A549 (cell line): ENCODE results near the gene SEC61B. TPM values are rescaled to one million over a fixed set of nuclear protein-coding genes. Genes with fewer than 3 reads are reported as not detected.

Source experiments
- ATAC-seq, 2 experiments: fragments of 200-7000 bp in 1 of 2; fragments of >200 bp in 1 of 2; cut with Nextera tagmentation in 1 of 2; cut with Tn5 transposase in 1 of 2; 3 replicates each; pipeline versions ENCODE4 v1.8.0 to v1.9.1; 2018 to 2020; ENCODE audit warnings: mild to moderate bottlenecking in 1 of 2, moderate library complexity in 1 of 2
- CTCF ChIA-PET: fragments of 300-600 bp; sonication (Branson Sonifier 250); formaldehyde crosslinking; extraction: SDS; loops from one replicate; lab custom pipeline; 2021; ENCODE audit warnings: antibody characterized with exemption, inconsistent platforms; lab: Yijun Ruan, JAX
- POLR2A ChIA-PET: fragments of 350-600 bp; formaldehyde crosslinking; extraction: SDS; loops from one replicate; lab custom pipeline; 2021; ENCODE audit warnings: antibody characterized with exemption, inconsistent platforms; lab: Yijun Ruan, JAX
- DNase-seq, 2 experiments: peaks; one replicate each; pipeline versions ENCODE4 v3.0.0 to v3.0.0-alpha.2; 2011 to 2016; ENCODE audit warnings: low read depth in 1 of 2, low spot score in 1 of 2
- FAIRE-seq: peaks from 2 replicates; lab custom pipeline; 2011; peaks lifted over from hg19 to GRCh38; lab: Jason Lieb, UNC
- H3K27ac ChIP-seq, 2 experiments: fragments of >200 bp; sonication (Bioruptor Twin); formaldehyde crosslinking; 3 replicates each; pipeline ENCODE4 v1.5.1; 2016 to 2017
- H3K4me1 ChIP-seq: fragments of >200 bp; sonication (Bioruptor Twin); formaldehyde crosslinking; 3 replicates; pipeline ENCODE4 v1.6.1; 2016
- H3K4me2 ChIP-seq: fragments of >200 bp; sonication (Bioruptor Twin); formaldehyde crosslinking; 3 replicates; pipeline ENCODE4 v1.6.1; 2016
- H3K4me3 ChIP-seq: fragments of >200 bp; sonication (Bioruptor Twin); formaldehyde crosslinking; 3 replicates; pipeline ENCODE4 v1.5.1; 2016
- H3K9me3 ChIP-seq: fragments of >200 bp; sonication (Bioruptor Twin); formaldehyde crosslinking; 3 replicates; pipeline ENCODE4 v1.6.1; 2016
- ATOH8 ChIP-seq: fragments of 250-450 bp; sonication (Bioruptor Pico); IDR thresholded peaks from 2 replicates; pipeline ENCODE4 v1.5.0; 2020; ENCODE audit warnings: low read depth, mild to moderate bottlenecking, moderate library complexity
- BCL3 ChIP-seq: fragments of >200 bp; sonication (Bioruptor Twin); formaldehyde crosslinking; IDR thresholded peaks from 3 replicates; pipeline ENCODE4 v1.6.1; 2016
- BHLHE40 ChIP-seq: IDR thresholded peaks from 2 replicates; pipeline ENCODE4 v1.6.1; 2012; ENCODE audit warnings: low read depth, low read length, inconsistent platforms
- CHD2 ChIP-seq: fragments of 150-350 bp; IDR thresholded peaks from 2 replicates; pipeline ENCODE4 v1.6.1; 2014; ENCODE audit warnings: low read length; ENCODE audit not compliant: partially characterized antibody
- CTCF ChIP-seq: fragments of >200 bp; sonication (Bioruptor Twin); formaldehyde crosslinking; IDR thresholded peaks from 3 replicates; pipeline ENCODE4 v1.5.1; 2016
- EHMT2 ChIP-seq: fragments of 200-600 bp; sonication (generic); IDR thresholded peaks from 2 replicates; pipeline ENCODE4 v1.6.1; 2016; ENCODE audit warnings: antibody characterized with exemption, low read depth, mild to moderate bottlenecking, moderate library complexity
- EP300 ChIP-seq, 2 experiments: fragments of >200 bp; sonication (Bioruptor Twin); formaldehyde crosslinking; IDR thresholded peaks; 2 replicates in 1 of 2; 3 replicates in 1 of 2; pipeline ENCODE4 v1.6.1; 2016 to 2017
- FOSB ChIP-seq: fragments of 250-450 bp; sonication (Bioruptor Pico); IDR thresholded peaks from 2 replicates; pipeline ENCODE4 v1.5.0; 2020; ENCODE audit warnings: mild to moderate bottlenecking, moderate library complexity
- FOXS1 ChIP-seq: fragments of 250-450 bp; sonication (Bioruptor Pico); IDR thresholded peaks from 2 replicates; pipeline ENCODE4 v1.5.0; 2020; ENCODE audit warnings: mild to moderate bottlenecking, moderate library complexity
- HDAC2 ChIP-seq: fragments of 200-600 bp; sonication (generic); IDR thresholded peaks from 2 replicates; pipeline ENCODE4 v1.6.1; 2016
- HES2 ChIP-seq: fragments of >200 bp; sonication (Bioruptor Twin); formaldehyde crosslinking; IDR thresholded peaks from 2 replicates; pipeline ENCODE4 v1.6.1; 2016
- HEYL ChIP-seq: fragments of 250-450 bp; sonication (Bioruptor Pico); IDR thresholded peaks from 2 replicates; pipeline ENCODE4 v1.8.0; 2021; ENCODE audit warnings: mild to moderate bottlenecking, moderate library complexity
- HMGXB4 ChIP-seq: fragments of 250-450 bp; sonication (Bioruptor Pico); IDR thresholded peaks from 2 replicates; pipeline ENCODE4 v1.5.0; 2021; ENCODE audit warnings: mild to moderate bottlenecking, moderate library complexity, borderline replicate concordance
- JUNB ChIP-seq: fragments of >200 bp; sonication (Bioruptor Twin); formaldehyde crosslinking; IDR thresholded peaks from 2 replicates; pipeline ENCODE4 v1.6.1; 2016
- KDM1A ChIP-seq: fragments of 200-600 bp; sonication (generic); IDR thresholded peaks from 2 replicates; pipeline ENCODE4 v1.6.1; 2016; ENCODE audit warnings: low read depth, mild to moderate bottlenecking
- KDM5A ChIP-seq: fragments of 200-600 bp; sonication (generic); IDR thresholded peaks from 2 replicates; pipeline ENCODE4 v1.6.1; 2016; ENCODE audit warnings: antibody characterized with exemption, mild to moderate bottlenecking
- MAX ChIP-seq: IDR thresholded peaks from 2 replicates; pipeline ENCODE4 v1.6.1; 2012
- MYC ChIP-seq: IDR thresholded peaks from 2 replicates; pipeline ENCODE4 v1.6.1; 2012; ENCODE audit warnings: mild to moderate bottlenecking, inconsistent platforms, low read length, improper control_type of control experiment, borderline replicate concordance
- NPAS2 ChIP-seq: fragments of 250-450 bp; sonication (Bioruptor Pico); IDR thresholded peaks from 2 replicates; pipeline ENCODE4 v1.8.0; 2022; ENCODE audit warnings: mild to moderate bottlenecking, moderate library complexity, borderline replicate concordance
- NR3C1 ChIP-seq: fragments of >200 bp; sonication (Bioruptor Twin); formaldehyde crosslinking; IDR thresholded peaks from 3 replicates; pipeline ENCODE4 v1.6.1; 2017
- PBX3 ChIP-seq: IDR thresholded peaks from 2 replicates; pipeline ENCODE4 v1.6.1; 2012
- PHF8 ChIP-seq: fragments of 200-600 bp; sonication (generic); IDR thresholded peaks from 2 replicates; pipeline ENCODE4 v1.6.1; 2016; ENCODE audit warnings: low read depth, mild to moderate bottlenecking, antibody characterized with exemption, moderate library complexity, borderline replicate concordance
- POLR2A ChIP-seq: IDR thresholded peaks from 2 replicates; pipeline ENCODE4 v1.6.1; 2012; ENCODE audit warnings: mild to moderate bottlenecking, low read length
- RAD21 ChIP-seq, 2 experiments: fragments of >200 bp in 1 of 2; sonication (Bioruptor Twin) in 1 of 2; formaldehyde crosslinking in 1 of 2; IDR thresholded peaks in 1 of 2; conservative IDR thresholded peaks in 1 of 2; 2 replicates in 1 of 2; 3 replicates in 1 of 2; pipeline ENCODE4 v1.6.1; 2012 to 2018; ENCODE audit warnings: inconsistent platforms in 1 of 2
- RARB ChIP-seq: fragments of 250-450 bp; sonication (Bioruptor Pico); IDR thresholded peaks from 2 replicates; pipeline ENCODE4 v1.8.0; 2021; ENCODE audit warnings: mild to moderate bottlenecking, moderate library complexity
- SMC3 ChIP-seq: fragments of >200 bp; sonication (Bioruptor Twin); formaldehyde crosslinking; IDR thresholded peaks from 3 replicates; pipeline ENCODE4 v1.6.1; 2018; ENCODE audit warnings: inconsistent platforms
- SREBF2 ChIP-seq: fragments of 450-650 bp; IDR thresholded peaks from 2 replicates; pipeline ENCODE4 v1.6.1; 2014; ENCODE audit warnings: mild to moderate bottlenecking, moderate library complexity
- TFCP2L1 ChIP-seq: fragments of 250-450 bp; sonication (Bioruptor Pico); IDR thresholded peaks from 2 replicates; pipeline ENCODE4 v1.5.0; 2021; ENCODE audit warnings: mild to moderate bottlenecking
- USF2 ChIP-seq: fragments of 450-650 bp; IDR thresholded peaks from 2 replicates; pipeline ENCODE4 v1.6.1; 2014; ENCODE audit warnings: antibody characterized with exemption
- ZC3H11A ChIP-seq: fragments of 450-650 bp; IDR thresholded peaks from 2 replicates; pipeline ENCODE4 v1.6.1; 2014; ENCODE audit warnings: antibody characterized with exemption, mild to moderate bottlenecking
- ZSCAN20 ChIP-seq: fragments of 250-450 bp; sonication (Bioruptor Pico); IDR thresholded peaks from 2 replicates; pipeline ENCODE4 v1.8.0; 2022; ENCODE audit warnings: mild to moderate bottlenecking, moderate library complexity
- WGBS: methylation state at CpG from one replicate; pipeline ENCODE4 v1.1.6; 2017; ENCODE audit errors: missing lambda C conversion rate; 5-methylcytosine and 5-hydroxymethylcytosine counted together
- polyA plus RNA-seq, 4 experiments: library from polyadenylated mRNA; depleted of rRNA in 3 of 4; stranded (reverse); fragments of >200 nt; fragmentation: RNase III in 1 of 4; extraction: RNeasy Plus Mini Kit Qiagen cat#74134 plus additional on column Dnase treatment in 1 of 4; gene quantifications; 2 replicates in 3 of 4; 3 replicates in 1 of 4; pipeline ENCODE4 v1.2.3, GENCODE V29; 2011 to 2017

SEC61B gene
- polyA plus RNA-seq, 2 of the 4 experiments (the other 2 are of a cell fraction): 194 to 275 TPM

GRCh38 chr9:99185934-99186333 is 36.1 kb upstream of the SEC61B start:
- DNase-seq (no peak), FAIRE-seq (no peak), ATAC-seq (no peak)
- ChIA-PET POLR2A (no interaction called here), CTCF (interaction anchor here (0.6 to 5.7 kb wide), 10 partner anchors 11 to 1416 kb away, joined by 3 to 66 read pairs (median 14); no protein-coding TSS in a partner anchor)
- H3K9me3 ChIP-seq: no peaks in the 10 kb centered on the region
- no peak overlapping the region for H3K4me2 ChIP-seq
- TF ChIP-seq PHF8 (no peak), USF2 (no peak), CHD2 (no peak), ATOH8 (CRISPR knock-in tag) (no peak), TFCP2L1 (CRISPR knock-in tag) (no peak), RAD21 (conservative IDR thresholded peaks at IDR 0.05 in 1 of 2, IDR thresholded peaks at IDR 0.05 in 1 of 2) (no peak), FOXS1 (CRISPR knock-in tag) (no peak), JUNB (no peak), HMGXB4 (CRISPR knock-in tag) (no peak), EP300 (IDR thresholded peaks at IDR 0.05) (no peak), CTCF (no peak), RARB (CRISPR knock-in tag) (no peak), NPAS2 (CRISPR knock-in tag) (no peak), HES2 (no peak), SREBF2 (no peak), NR3C1 (no peak), KDM5A (no peak), EHMT2 (no peak), POLR2A (no peak)
- no peaks in the 10 kb centered on the region for H3K4me1 ChIP-seq
- WGBS: 78% methylated on average over 5 of the region's 5 CpGs
- H3K27ac ChIP-seq: no peak overlapping the region
- H3K4me3 ChIP-seq: no peak overlapping the region

GRCh38 chr9:99187311-99187710 is 34.8 kb upstream of the SEC61B start:
- TF ChIP-seq HEYL (CRISPR knock-in tag) (no peak), PBX3 (no peak), TFCP2L1 (CRISPR knock-in tag) (no peak), BHLHE40 (no peak), MAX (no peak), ZC3H11A (no peak), BCL3 (no peak), KDM5A (no peak), ZSCAN20 (no peak), HDAC2 (no peak), SMC3 (no peak), MYC (no peak), ATOH8 (CRISPR knock-in tag) (no peak), FOSB (no peak), KDM1A (no peak), POLR2A (no peak)
- no peak overlapping the region for H3K4me3 ChIP-seq
- DNase-seq (no peak), FAIRE-seq (no peak), ATAC-seq (no peak)
- 47% methylated on average over 4 of the region's 4 CpGs for WGBS
- ChIA-PET POLR2A (no interaction called here), CTCF (interaction anchor here (0.7 to 5.7 kb wide), 2 partner anchors 10 to 1073 kb away, joined by 3 to 66 read pairs; no protein-coding TSS in a partner anchor)
- H3K4me2 ChIP-seq: no peak overlapping the region
- no peak overlapping the region for H3K27ac ChIP-seq
- no peaks in the 10 kb centered on the region for H3K9me3 ChIP-seq
- H3K4me1 ChIP-seq: no peaks in the 10 kb centered on the region
